HepG2 (cell line): ENCODE data around the gene P3H4. TPM values are rescaled to one million over a fixed set of nuclear protein-coding genes. Genes with fewer than 3 reads are reported as not detected.

Source experiments
- AKAP8 ChIP-seq: sonication (generic); formaldehyde crosslinking; IDR thresholded peaks from 2 replicates; pipeline ENCODE4 v1.5.1; 2020; ENCODE audit warnings: mild to moderate bottlenecking, missing genetic modification reagents
- DBP ChIP-seq: sonication (generic); formaldehyde crosslinking; IDR thresholded peaks from 2 replicates; pipeline ENCODE4 v1.4.0; 2020; ENCODE audit warnings: missing genetic modification reagents; ENCODE audit errors: not compliant biosample characterization
- HNF4G ChIP-seq, 2 experiments: sonication (generic) in 1 of 2; formaldehyde crosslinking in 1 of 2; IDR thresholded peaks; 2 replicates each; pipeline versions ENCODE4 v1.4.0 to v1.6.1; 2011 to 2020; ENCODE audit warnings: borderline replicate concordance in 2 of 2, low read depth in 2 of 2, mild to moderate bottlenecking in 2 of 2, low read length in 1 of 2, missing genetic modification reagents in 1 of 2, moderate library complexity in 1 of 2
- HOXA7 ChIP-seq: sonication (generic); formaldehyde crosslinking; IDR thresholded peaks from 2 replicates; pipeline ENCODE4 v1.8.1; 2022; ENCODE audit warnings: mild to moderate bottlenecking, missing genetic modification reagents, moderate library complexity
- MEIS2 ChIP-seq: sonication (generic); formaldehyde crosslinking; IDR thresholded peaks from 2 replicates; pipeline ENCODE4 v1.9.0; 2021; ENCODE audit warnings: mild to moderate bottlenecking, missing genetic modification reagents
- MLLT10 ChIP-seq: sonication (generic); formaldehyde crosslinking; IDR thresholded peaks from 2 replicates; pipeline ENCODE4 v1.4.0; 2020; ENCODE audit warnings: missing genetic modification reagents
- POLR2G ChIP-seq: fragments of 200-400 bp; formaldehyde crosslinking; IDR thresholded peaks from 2 replicates; pipeline ENCODE4 v1.6.1; 2018; ENCODE audit warnings: mild to moderate bottlenecking, low read depth, low read length, moderate library complexity
- SMARCC2 ChIP-seq: fragments of 450-650 bp; IDR thresholded peaks from 2 replicates; pipeline ENCODE4 v1.6.1; 2017; ENCODE audit warnings: antibody characterized with exemption, mild to moderate bottlenecking
- ZBTB33 ChIP-seq: sonication (generic); formaldehyde crosslinking; IDR thresholded peaks from 2 replicates; pipeline ENCODE4 v1.4.0; 2020; ENCODE audit warnings: missing genetic modification reagents
- ZBTB7B ChIP-seq: sonication (generic); formaldehyde crosslinking; IDR thresholded peaks from 2 replicates; pipeline ENCODE4 v1.4.0; 2020; ENCODE audit warnings: missing genetic modification reagents
- ZMAT5 ChIP-seq: sonication (generic); formaldehyde crosslinking; IDR thresholded peaks from 2 replicates; pipeline ENCODE4 v1.5.0; 2020; ENCODE audit warnings: mild to moderate bottlenecking, low read depth, missing genetic modification reagents, borderline replicate concordance
- polyA plus RNA-seq, 8 experiments: library from polyadenylated mRNA; depleted of rRNA in 3 of 8; stranded (reverse) in 7 of 8; unstranded in 1 of 8; fragments of >200 nt; fragmentation: Illumina TruSeq in 4 of 8; extraction: Trizol in 4 of 8; gene quantifications; 2 replicates each; pipeline versions ENCODE4 v1.2.1 to v1.2.3, GENCODE V29; 2011 to 2016; ENCODE audit warnings: low read depth in 4 of 8, missing spikeins in 1 of 8, mixed read lengths in 1 of 8; ENCODE audit not compliant: insufficient read depth in 1 of 8
- total RNA-seq, 5 experiments: library from RNA; depleted of rRNA; stranded (reverse); fragments of >200 nt; fragmentation: Illumina TruSeq; extraction: Trizol; gene quantifications; 2 replicates each; pipeline ENCODE4 v1.2.3, GENCODE V29; 2016; ENCODE audit warnings: low read depth in 1 of 5
- TF ChIP-seq, protein P1 (sequence below): sonication (generic); formaldehyde crosslinking; IDR thresholded peaks from 2 replicates; pipeline ENCODE4 v1.4.0; 2020; ENCODE audit warnings: missing genetic modification reagents
- TF ChIP-seq, protein P2 (sequence below): sonication (generic); formaldehyde crosslinking; IDR thresholded peaks from 2 replicates; pipeline ENCODE4 v1.4.0; 2020; ENCODE audit warnings: mild to moderate bottlenecking, missing genetic modification reagents

P3H4 gene
- total and polyA plus RNA-seq, 2 of the 13 experiments (the other 11 are each of a cell fraction or from before 2014, with no cell fraction given), result 37.1 to 50.6 TPM

- TF ChIP-seq ZBTB33 (CRISPR knock-in tag), result no peak
- TF ChIP-seq DBP (CRISPR knock-in tag), result no peak
- no peak for TF ChIP-seq MLLT10 (CRISPR knock-in tag)
- TF ChIP-seq HOXA7 (CRISPR knock-in tag), result no peak
- no peak for TF ChIP-seq SMARCC2
- TF ChIP-seq, protein P1, sequence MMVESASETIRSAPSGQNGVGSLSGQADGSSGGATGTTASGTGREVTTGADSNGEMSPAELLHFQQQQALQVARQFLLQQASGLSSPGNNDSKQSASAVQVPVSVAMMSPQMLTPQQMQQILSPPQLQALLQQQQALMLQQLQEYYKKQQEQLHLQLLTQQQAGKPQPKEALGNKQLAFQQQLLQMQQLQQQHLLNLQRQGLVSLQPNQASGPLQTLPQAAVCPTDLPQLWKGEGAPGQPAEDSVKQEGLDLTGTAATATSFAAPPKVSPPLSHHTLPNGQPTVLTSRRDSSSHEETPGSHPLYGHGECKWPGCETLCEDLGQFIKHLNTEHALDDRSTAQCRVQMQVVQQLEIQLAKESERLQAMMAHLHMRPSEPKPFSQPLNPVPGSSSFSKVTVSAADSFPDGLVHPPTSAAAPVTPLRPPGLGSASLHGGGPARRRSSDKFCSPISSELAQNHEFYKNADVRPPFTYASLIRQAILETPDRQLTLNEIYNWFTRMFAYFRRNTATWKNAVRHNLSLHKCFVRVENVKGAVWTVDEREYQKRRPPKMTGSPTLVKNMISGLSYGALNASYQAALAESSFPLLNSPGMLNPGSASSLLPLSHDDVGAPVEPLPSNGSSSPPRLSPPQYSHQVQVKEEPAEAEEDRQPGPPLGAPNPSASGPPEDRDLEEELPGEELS, result no peak
- TF ChIP-seq POLR2G, result peak; percentile 73; the same call in 1 of the 2 replicates
- TF ChIP-seq HNF4G (IDR thresholded peaks at IDR 0.05; ENCODE audit: borderline replicate concordance, low read depth, low read length), result peak; percentile 40
- no peak; the same call in 1 of the 2 replicates for TF ChIP-seq HNF4G (CRISPR knock-in tag; IDR thresholded peaks at IDR 0.05; ENCODE audit: borderline replicate concordance, low read depth)
- no peak for TF ChIP-seq AKAP8 (CRISPR knock-in tag)
- TF ChIP-seq ZBTB7B (CRISPR knock-in tag), result no peak
- TF ChIP-seq MEIS2 (CRISPR knock-in tag), result no peak
- TF ChIP-seq ZMAT5, result no peak
- TF ChIP-seq, protein P2, sequence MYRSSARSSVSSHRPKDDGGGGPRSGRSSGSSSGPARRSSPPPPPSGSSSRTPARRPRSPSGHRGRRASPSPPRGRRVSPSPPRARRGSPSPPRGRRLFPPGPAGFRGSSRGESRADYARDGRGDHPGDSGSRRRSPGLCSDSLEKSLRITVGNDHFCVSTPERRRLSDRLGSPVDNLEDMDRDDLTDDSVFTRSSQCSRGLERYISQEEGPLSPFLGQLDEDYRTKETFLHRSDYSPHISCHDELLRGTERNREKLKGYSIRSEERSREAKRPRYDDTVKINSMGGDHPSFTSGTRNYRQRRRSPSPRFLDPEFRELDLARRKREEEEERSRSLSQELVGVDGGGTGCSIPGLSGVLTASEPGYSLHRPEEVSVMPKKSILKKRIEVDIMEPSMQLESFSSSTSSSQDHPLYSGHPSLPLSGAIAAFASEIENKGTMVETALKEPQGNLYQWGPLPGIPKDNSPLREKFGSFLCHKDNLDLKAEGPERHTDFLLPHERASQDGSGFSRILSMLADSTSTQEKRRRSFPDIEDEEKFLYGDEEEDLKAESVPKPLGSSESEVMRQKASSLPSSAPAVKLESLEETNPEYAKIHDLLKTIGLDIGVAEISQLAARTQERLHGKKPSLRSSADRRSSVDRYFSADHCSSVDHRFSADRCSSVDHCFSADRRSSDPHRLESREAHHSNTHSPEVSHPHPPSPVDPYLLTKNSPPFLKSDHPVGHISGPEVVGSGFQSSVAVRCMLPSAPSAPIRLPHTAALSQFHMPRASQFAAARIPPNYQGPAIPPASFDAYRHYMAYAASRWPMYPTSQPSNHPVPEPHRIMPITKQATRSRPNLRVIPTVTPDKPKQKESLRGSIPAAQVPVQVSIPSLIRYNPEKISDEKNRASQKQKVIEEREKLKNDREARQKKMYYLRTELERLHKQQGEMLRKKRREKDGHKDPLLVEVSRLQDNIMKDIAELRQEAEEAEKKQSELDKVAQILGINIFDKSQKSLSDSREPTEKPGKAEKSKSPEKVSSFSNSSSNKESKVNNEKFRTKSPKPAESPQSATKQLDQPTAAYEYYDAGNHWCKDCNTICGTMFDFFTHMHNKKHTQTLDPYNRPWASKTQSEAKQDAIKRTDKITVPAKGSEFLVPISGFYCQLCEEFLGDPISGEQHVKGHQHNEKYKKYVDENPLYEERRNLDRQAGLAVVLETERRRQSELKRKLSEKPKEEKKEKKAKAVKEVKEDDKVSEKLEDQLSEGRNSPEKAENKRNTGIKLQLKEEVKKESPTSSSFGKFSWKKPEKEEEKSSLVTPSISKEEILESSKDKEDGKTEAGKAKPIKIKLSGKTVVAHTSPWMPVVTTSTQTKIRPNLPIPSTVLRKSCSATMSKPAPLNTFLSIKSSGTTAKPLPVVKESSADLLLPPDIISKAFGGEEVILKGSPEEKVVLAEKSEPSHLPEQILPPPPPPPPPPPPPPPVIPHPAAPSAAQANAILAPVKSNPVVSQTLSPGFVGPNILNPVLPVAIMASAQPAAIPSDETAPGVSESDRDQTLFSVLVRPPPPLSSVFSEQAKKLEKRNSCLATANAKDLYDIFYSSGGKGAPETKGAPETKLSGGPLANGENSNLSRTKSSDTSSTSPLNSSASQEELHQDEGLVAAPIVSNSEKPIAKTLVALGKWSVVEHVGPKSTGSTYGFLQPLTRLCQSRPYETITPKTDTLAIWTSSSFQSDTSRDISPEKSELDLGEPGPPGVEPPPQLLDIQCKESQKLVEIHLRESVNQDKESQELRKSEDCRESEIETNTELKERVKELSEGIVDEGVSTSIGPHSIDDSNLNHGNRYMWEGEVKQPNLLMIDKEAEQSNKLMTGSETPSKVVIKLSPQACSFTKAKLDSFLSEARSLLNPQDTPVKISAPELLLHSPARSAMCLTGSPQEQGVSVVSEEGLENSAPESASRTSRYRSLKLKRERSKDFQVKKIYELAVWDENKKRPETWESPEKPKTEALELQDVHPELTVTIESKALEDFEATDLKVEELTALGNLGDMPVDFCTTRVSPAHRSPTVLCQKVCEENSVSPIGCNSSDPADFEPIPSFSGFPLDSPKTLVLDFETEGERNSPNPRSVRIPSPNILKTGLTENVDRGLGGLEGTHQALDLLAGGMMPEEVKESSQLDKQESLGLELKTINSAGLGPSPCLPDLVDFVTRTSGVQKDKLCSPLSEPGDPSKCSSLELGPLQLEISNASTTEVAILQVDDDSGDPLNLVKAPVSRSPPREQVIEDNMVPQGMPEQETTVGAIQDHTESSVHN (CRISPR knock-in tag), result 0 out of 2 replicates have a peak, but pooled peaks have one; percentile 35
Measured at GRCh38 chr17:41812381-41813151, 817 bp upstream of the P3H4 start, which contains the start of gene FKBP10 (continued).
